G401 (cell line): ENCODE measurements around the gene ZSCAN18. TPM values are rescaled to one million over a fixed set of nuclear protein-coding genes. Genes with fewer than 3 reads are reported as not detected.

ENCODE experiments used
- DNase-seq: peaks from one replicate; pipeline ENCODE4 v3.0.0-alpha.2; 2015; ENCODE audit warnings: low spot score
- in situ Hi-C: cut with HindIII; loops from 2 replicates; pipeline ENCODE4 v1.10.0; 2016; ENCODE audit warnings: low sequenced_read_pairs, mixed read lengths
- total RNA-seq: library from RNA; depleted of rRNA; stranded (reverse); fragments of >200 nt; shearing (Covaris generic); gene quantifications from 2 replicates; pipeline ENCODE4 v1.2.3, GENCODE V29; 2014; rRNA removed

The ZSCAN18 gene
- total RNA-seq, 1 experiment from 2014 or later = 58.3 TPM

DNA sequence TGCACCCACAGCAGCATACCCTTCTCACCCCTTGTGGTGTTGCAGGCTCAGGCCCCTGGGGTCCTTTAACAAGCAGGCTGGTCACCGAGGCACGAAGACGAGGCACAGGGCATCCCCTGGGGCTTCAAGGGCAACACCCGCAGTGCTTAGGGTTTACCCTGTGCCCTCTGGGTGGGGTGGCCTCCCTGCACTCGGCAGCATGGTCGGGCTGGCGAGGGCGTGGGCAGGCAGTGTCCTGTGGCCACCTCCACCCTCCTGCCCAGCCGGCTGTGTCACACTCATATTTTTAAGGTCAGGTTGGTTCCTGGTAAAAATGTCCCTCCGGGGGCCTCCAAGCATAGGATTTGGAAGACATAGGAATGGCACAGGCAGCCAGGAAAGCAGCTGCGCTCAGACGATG is 50.4 kb downstream of the ZSCAN18 start:
- no peak for DNase-seq
- in situ Hi-C loops = no loop called here

GRCh38 chr19:58046856-58047255 is 51.2 kb downstream of the ZSCAN18 start:
- no peak for DNase-seq
- in situ Hi-C loops = no loop called here

DNA sequence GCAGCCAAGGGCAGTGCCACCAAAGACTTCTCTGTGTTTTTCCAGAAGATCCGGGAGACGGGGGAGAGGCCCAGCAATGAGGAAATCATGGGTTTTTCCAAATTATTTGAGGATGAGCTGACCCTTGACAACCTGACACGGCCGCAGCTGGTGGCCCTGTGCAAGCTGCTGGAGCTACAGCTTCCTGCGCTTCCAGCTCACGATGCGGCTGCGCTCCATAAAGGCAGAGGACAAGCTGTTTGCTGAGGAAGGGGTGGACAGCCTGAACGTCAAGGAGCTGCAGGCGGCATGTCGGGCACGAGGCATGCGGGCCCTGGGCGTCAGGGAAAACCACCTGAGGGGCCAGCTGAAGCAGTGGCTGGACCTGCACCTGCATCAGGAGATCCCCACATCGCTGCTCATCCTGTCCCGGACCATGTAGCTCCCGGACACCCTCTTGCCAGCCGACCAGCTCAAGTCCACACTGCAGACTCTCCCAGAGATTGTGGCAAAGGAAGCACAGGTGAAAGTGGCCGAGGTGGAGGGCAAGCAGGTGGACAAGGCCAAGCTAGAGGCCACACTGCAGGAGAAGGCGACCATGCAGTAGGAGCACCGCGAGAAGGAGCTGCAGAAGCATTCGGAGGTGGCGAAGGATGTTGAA is 52.5 kb downstream of the ZSCAN18 start:
- in situ Hi-C loops = no loop called here
- DNase-seq = no peak

GRCh38 chr19:58044886-58045285 is 53.1 kb downstream of the ZSCAN18 start:
- in situ Hi-C loops = loop anchor here (5.0 kb wide), 1 partner anchor 32 kb away; no protein-coding TSS in a partner anchor
- no peak for DNase-seq

DNA sequence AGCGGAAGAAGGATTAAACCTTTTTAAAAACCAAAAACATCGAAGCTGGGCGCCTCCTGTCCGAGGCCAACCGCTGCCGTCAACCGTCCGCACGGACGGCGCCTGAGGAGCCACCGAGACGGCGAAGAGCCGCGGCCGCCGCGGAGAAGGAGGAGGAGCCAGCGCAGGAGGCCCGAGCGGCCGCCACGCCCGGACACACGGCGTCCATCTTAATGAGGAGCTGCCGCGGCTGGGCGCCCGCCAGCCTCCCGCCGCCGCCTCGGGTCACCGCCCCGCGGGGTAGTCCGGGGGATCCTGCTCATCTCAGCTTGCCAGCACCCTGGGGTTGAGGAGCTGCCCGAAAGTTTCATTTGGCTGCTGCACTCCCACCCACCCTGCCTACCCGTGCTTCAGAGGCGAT is 53.6 kb downstream of the ZSCAN18 start:
- in situ Hi-C loops = loop anchor here (5.0 kb wide), 1 partner anchor 33 kb away; no protein-coding TSS in a partner anchor
- no peak for DNase-seq

- no peak for DNase-seq
- in situ Hi-C loops = loop anchor here (5.0 kb wide), 1 partner anchor 35 kb away; no protein-coding TSS in a partner anchor
Observed at GRCh38 chr19:58042495-58043340, 55.3 kb downstream of the ZSCAN18 start.

DNA sequence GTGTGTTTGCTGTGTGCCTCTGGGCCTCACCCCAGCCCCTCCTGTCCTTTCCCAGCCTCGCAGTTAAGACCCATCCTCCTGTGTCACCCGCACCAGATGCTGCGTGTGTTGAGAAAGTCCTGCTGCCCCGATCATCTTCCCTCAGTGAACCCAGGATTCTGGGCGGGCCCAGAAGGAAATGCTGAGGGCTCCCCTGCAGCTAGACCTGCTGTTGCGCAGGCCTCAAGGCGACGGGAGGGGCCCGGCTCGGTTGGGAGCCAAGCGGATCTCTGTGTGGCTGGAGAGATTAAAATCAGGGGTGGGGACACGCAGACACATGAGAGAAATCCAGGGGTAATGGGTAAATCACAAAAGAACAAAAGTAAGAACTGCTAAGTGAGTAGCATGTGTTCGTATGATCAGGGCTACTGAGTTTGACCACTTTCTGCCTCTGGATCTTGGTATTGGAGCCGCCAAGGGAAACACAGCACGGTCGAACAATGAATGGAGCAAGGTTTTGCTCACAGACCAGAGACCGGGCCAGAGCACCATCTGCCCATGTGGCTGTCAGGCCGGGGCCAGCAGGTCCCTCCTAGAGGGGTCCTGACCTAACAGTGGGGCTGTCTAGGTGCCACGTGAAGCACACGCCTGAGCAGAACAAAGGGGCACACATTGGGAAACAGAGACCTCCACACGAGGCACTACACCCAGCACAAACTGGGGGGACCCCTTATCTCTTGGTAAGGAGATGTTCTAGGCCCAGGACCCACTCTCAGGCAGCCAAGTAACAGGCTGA is 57.1 kb downstream of the ZSCAN18 start:
- in situ Hi-C loops = loop anchor here (5.0 kb wide), 1 partner anchor 36 kb away; no protein-coding TSS in a partner anchor
- DNase-seq = no peak

GRCh38 chr19:58038688-58039204 is 59.3 kb downstream of the ZSCAN18 start:
- in situ Hi-C loops = no loop called here
- peak; percentile 19 for DNase-seq

GRCh38 chr19:58037927-58038687 is 59.9 kb downstream of the ZSCAN18 start:
- in situ Hi-C loops = no loop called here
- peak; percentile 55 for DNase-seq

DNA sequence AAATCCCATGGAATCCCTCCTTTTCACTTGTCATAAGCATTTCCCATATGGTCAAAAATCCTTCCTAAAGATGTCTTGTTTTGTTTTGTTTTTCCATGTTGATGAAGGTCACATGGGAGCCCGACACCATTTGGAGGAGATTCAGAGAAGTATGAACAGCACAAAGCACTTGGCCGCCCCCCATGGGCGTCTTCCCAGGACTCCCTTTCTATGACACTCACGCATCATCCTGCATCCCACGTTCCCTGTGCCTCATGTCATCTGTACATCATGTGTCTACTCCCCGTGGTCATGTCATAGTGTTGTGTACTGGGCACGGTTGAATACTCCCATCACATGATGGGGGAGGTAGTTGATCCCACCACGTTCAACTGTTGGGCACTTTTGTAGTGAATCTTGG is 62.2 kb downstream of the ZSCAN18 start:
- DNase-seq = no peak
- in situ Hi-C loops = no loop called here

- in situ Hi-C loops = no loop called here
- DNase-seq = no peak
Observed at GRCh38 chr19:58034477-58034793, 63.6 kb downstream of the ZSCAN18 start.

Other genes starting within 250 kb of the ZSCAN18 start
- gene ZNF587, start 248.4 kb downstream of the ZSCAN18 start, total RNA-seq = 7.4 and 9.6 TPM in 2 replicates
- gene ZNF814, start 209.2 kb downstream of the ZSCAN18 start, total RNA-seq = 1.1 and 2.0 TPM in 2 replicates
- 6.0 and 9.7 TPM in 2 replicates for gene ZNF417, start 181.6 kb downstream of the ZSCAN18 start, total RNA-seq
- gene ZNF418, start 162.8 kb downstream of the ZSCAN18 start, total RNA-seq = 0.27 and 0.49 TPM in 2 replicates
- gene ZNF256, start 150.5 kb downstream of the ZSCAN18 start, total RNA-seq = 3.6 and 10.2 TPM in 2 replicates
- gene C19orf18, start 123.7 kb downstream of the ZSCAN18 start, total RNA-seq = 0.31 TPM in 1 of 2 replicates, not detected in the other
- gene ZNF606, start 95.4 kb downstream of the ZSCAN18 start, total RNA-seq = 28.9 and 30.2 TPM in 2 replicates
- not detected in 2 replicates for gene ZSCAN1, start 64.2 kb downstream of the ZSCAN18 start, total RNA-seq
- 0.06 TPM in 1 of 2 replicates, not detected in the other for gene ZNF135, start 38.9 kb downstream of the ZSCAN18 start, total RNA-seq
- gene ZNF329, start 52.6 kb upstream of the ZSCAN18 start, total RNA-seq = 14.5 and 16.9 TPM in 2 replicates
- 41.3 and 54.2 TPM in 2 replicates for gene ZNF274, start 84.8 kb upstream of the ZSCAN18 start, total RNA-seq
- gene ZNF544, start 130.7 kb upstream of the ZSCAN18 start, total RNA-seq = 51.5 and 64.3 TPM in 2 replicates
- gene ZNF8, start 180.7 kb upstream of the ZSCAN18 start, total RNA-seq = 5.2 and 6.5 TPM in 2 replicates
- 22.0 and 23.4 TPM in 2 replicates for gene ERVK3-1, start 207.1 kb upstream of the ZSCAN18 start, total RNA-seq
- 2.9 and 3.7 TPM in 2 replicates for gene ZSCAN22, start 228.8 kb upstream of the ZSCAN18 start, total RNA-seq